Posterior vena cava (tissue), 2 donors: ENCODE results near the gene RPP14. TPM values are rescaled to one million over a fixed set of nuclear protein-coding genes. Genes with fewer than 3 reads are reported as not detected.
"Not testable (repeated sequence)": the region's sequence is repeated elsewhere in the genome, so short reads cannot be mapped to it uniquely, and the experiment has no call there.

Source experiments
- DNase-seq: peaks from one replicate; pipeline ENCODE4 v3.0.0-alpha.2; 2020; ENCODE audit warnings: low spot score
- intact Hi-C, 2 donors: fragments of 100-400 bp; cut with DNase I; formaldehyde crosslinking; loops; one replicate each; pipeline versions ENCODE4 v1.14.1 to v1.14.2; 2022 to 2023
- total RNA-seq, 2 donors: library from RNA; stranded (reverse); fragmentation: NEBNext Ultra II Directional; extraction: Animal tissue kit (Norgen Biotek cat#: 25700); gene quantifications; one replicate each; pipeline ENCODE4 v1.2.1, GENCODE V29; 2021
- donor health status: DM: yes; HTN: yes; CAD: no.
- donor health status: DM: yes; HTN: yes; CAD: no.

RPP14 gene
- total RNA-seq, 2 donors from 2014 or later, result 10.8 to 11.6 TPM

- intact Hi-C loops, result loop anchor here in 1 of 2 donors (5.0 kb wide), 1 partner anchor 91 kb away; no protein-coding TSS in a partner anchor
- DNase-seq, result no peak
Observed at GRCh38 chr3:58326267-58326900, 20.3 kb downstream of the RPP14 start.

- intact Hi-C loops, result loop anchor here in 1 of 2 donors (5.0 kb wide), 1 partner anchor 88 kb away; no protein-coding TSS in a partner anchor
- no peak for DNase-seq
Observed at GRCh38 chr3:58329150-58329921, 23.3 kb downstream of the RPP14 start.

GRCh38 chr3:58329922-58330413 is 23.9 kb downstream of the RPP14 start:
- intact Hi-C loops, result loop anchor here (5.0 to 10.0 kb wide), 3 partner anchors 87 to 205 kb away; partner anchors contain the start of genes ACOX2 (in 2 of the 2) and KCTD6 (in 1 of the 2)
- DNase-seq, result no peak

- intact Hi-C loops, result loop anchor here (5.0 to 10.0 kb wide), 2 partner anchors 161 to 203 kb away; partner anchors contain the start of genes ACOX2 (in 2 of the 2) and KCTD6 (in 1 of the 2)
- DNase-seq, result no peak
Observed at GRCh38 chr3:58331593-58332152, 25.6 kb downstream of the RPP14 start.

GRCh38 chr3:58332575-58333188 is 26.6 kb downstream of the RPP14 start, which contains the start of gene PXK:
Gene PXK, plus strand, starts transcription at chr3:58332892. Its CDS starts 97 bp downstream, at chr3:58332989.
- intact Hi-C loops, result loop anchor here (5.0 to 10.0 kb wide), 2 partner anchors 160 to 202 kb away; partner anchors contain the start of genes ACOX2 (in 2 of the 2) and KCTD6 (in 1 of the 2)
- DNase-seq, result peak; percentile 96

GRCh38 chr3:58333206-58334012 is 27.4 kb downstream of the RPP14 start:
- DNase-seq, result no peak
- intact Hi-C loops, result loop anchor here (5.0 to 10.0 kb wide), 2 partner anchors 159 to 201 kb away; partner anchors contain the start of genes ACOX2 (in 2 of the 2) and KCTD6 (in 1 of the 2)

GRCh38 chr3:58334013-58334321 is 27.9 kb downstream of the RPP14 start:
- intact Hi-C loops, result loop anchor here (5.0 to 10.0 kb wide), 2 partner anchors 158 to 201 kb away; partner anchors contain the start of genes ACOX2 (in 2 of the 2) and KCTD6 (in 1 of the 2)
- no peak for DNase-seq

GRCh38 chr3:58334506-58334884 is 28.4 kb downstream of the RPP14 start:
- no peak for DNase-seq
- intact Hi-C loops, result loop anchor here (5.0 to 10.0 kb wide), 2 partner anchors 158 to 200 kb away; partner anchors contain the start of genes ACOX2 (in 2 of the 2) and KCTD6 (in 1 of the 2)

GRCh38 chr3:58335652-58335947 is 29.6 kb downstream of the RPP14 start:
- intact Hi-C loops, result loop anchor here (5.0 to 10.0 kb wide), 2 partner anchors 77 to 199 kb away; partner anchors contain the start of gene ACOX2 (in 2 of the 2)
- no peak for DNase-seq

- intact Hi-C loops, result loop anchor here (5.0 to 10.0 kb wide), 2 partner anchors 76 to 198 kb away; partner anchors contain the start of gene ACOX2 (in 2 of the 2)
- no peak for DNase-seq
Observed at GRCh38 chr3:58336135-58336882, 30.3 kb downstream of the RPP14 start.

GRCh38 chr3:58337190-58337589 is 31.1 kb downstream of the RPP14 start:
- intact Hi-C loops, result loop anchor here (5.0 to 10.0 kb wide), 2 partner anchors 75 to 198 kb away; partner anchors contain the start of gene ACOX2 (in 2 of the 2)
- DNase-seq, result no peak

GRCh38 chr3:58339146-58339545 is 33.1 kb downstream of the RPP14 start:
- intact Hi-C loops, result loop anchor here (5.0 to 10.0 kb wide), 2 partner anchors 73 to 196 kb away; partner anchors contain the start of gene ACOX2 (in 2 of the 2)
- DNase-seq, result not testable (repeated sequence)

- no peak for DNase-seq
- intact Hi-C loops, result no loop called here
Observed at GRCh38 chr3:58340594-58341244, 34.7 kb downstream of the RPP14 start.

- intact Hi-C loops, result no loop called here
- no peak for DNase-seq
Observed at GRCh38 chr3:58341376-58341775, 35.3 kb downstream of the RPP14 start.

- no peak for DNase-seq
- intact Hi-C loops, result no loop called here
Observed at GRCh38 chr3:58342676-58343075, 36.6 kb downstream of the RPP14 start.

- DNase-seq, result no peak
- intact Hi-C loops, result no loop called here
Observed at GRCh38 chr3:58345457-58345856, 39.4 kb downstream of the RPP14 start.

- no peak for DNase-seq
- intact Hi-C loops, result no loop called here
Observed at GRCh38 chr3:58346368-58346767, 40.3 kb downstream of the RPP14 start.
